Measurements from ENCODE around the gene GALNT1. TPM values are rescaled to one million over a fixed set of nuclear protein-coding genes. Genes with fewer than 3 reads are reported as not detected.

The GALNT1 gene
- total and polyA plus RNA-seq, 2 of the 4 experiments (the other 2 are of a cell fraction), result 24.9 to 43.9 TPM

DNA sequence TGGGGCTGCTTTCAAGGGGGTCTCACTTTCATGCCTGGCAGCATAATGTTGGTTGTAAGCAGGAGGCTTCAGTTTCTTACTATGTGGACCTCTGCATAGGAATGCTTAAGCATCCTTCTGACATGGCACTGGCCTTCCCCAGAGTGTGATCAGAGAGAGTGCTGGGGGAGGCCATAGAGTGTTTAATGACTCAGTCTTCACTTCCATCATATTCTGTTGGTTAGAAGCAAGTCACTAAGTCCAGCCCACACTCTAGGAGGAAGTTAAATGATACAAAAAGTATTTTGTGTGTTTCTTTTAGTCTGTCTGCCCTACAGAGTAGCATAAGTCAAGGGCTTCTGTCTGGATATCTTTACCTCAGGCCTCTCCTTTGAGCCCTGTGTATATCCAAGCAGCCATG lies 64.9 kb downstream of the GALNT1 start:
- H4K91ac ChIP-seq (ENCODE audit: insufficient read depth, low read depth, low read length), result no peak overlapping the region
- H3K79me1 ChIP-seq (ENCODE audit: low read depth in 1 of 2, low read length in 2 of 2), result peaks cover 9 to 20% of the 10 kb centered on the region in 2 experiments
- TF ChIP-seq SMC3 (IDR thresholded peaks at IDR 0.05; ENCODE audit: low read depth, low read length) (no peak), NFE2L2 (IDR thresholded peaks at IDR 0.05; ENCODE audit: low read depth, low read length) (no peak), BHLHE40 (IDR thresholded peaks at IDR 0.05; ENCODE audit: low read depth, low read length) (no peak), CEBPB (IDR thresholded peaks at IDR 0.05; ENCODE audit: low read depth, low read length) (no peak), MAFK (IDR thresholded peaks at IDR 0.05; ENCODE audit: low read depth, low read length) (no peak), MXI1 (IDR thresholded peaks at IDR 0.05; ENCODE audit: borderline replicate concordance, low read depth, low read length) (no peak), CHD1 (IDR thresholded peaks at IDR 0.05; ENCODE audit: low read depth, low read length) (no peak), RCOR1 (IDR thresholded peaks at IDR 0.05; ENCODE audit: insufficient replicate concordance, low read length) (no peak), POLR2A (IDR thresholded peaks at IDR 0.05; ENCODE audit: low read depth, low read length) (no peak)
- TF ChIP-seq, protein P1, sequence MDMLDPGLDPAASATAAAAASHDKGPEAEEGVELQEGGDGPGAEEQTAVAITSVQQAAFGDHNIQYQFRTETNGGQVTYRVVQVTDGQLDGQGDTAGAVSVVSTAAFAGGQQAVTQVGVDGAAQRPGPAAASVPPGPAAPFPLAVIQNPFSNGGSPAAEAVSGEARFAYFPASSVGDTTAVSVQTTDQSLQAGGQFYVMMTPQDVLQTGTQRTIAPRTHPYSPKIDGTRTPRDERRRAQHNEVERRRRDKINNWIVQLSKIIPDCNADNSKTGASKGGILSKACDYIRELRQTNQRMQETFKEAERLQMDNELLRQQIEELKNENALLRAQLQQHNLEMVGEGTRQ (IDR thresholded peaks at IDR 0.05; ENCODE audit: low read depth, low read length), result no peak
- no peak overlapping the region for H3K14ac ChIP-seq (replicated peaks; ENCODE audit: low read depth, low read length)
- H2BK5ac ChIP-seq (ENCODE audit: low read depth, low read length, poor library complexity, severe bottlenecking), result no peak overlapping the region
- POLR2A ChIA-PET (ENCODE audit: unreplicated experiment), result no interaction called here
- H3K18ac ChIP-seq (ENCODE audit: low read depth, low read length), result no peak overlapping the region
- H4K8ac ChIP-seq (ENCODE audit: low read depth in 2 of 2, low read length in 2 of 2), result no peak overlapping the region
- no peak overlapping the region for H3K9ac ChIP-seq (ENCODE audit: low read depth, low read length)
- peaks cover 4% of the 10 kb centered on the region; the same call in 1 of the 2 replicates for H4K20me1 ChIP-seq (ENCODE audit: insufficient read depth, low read length)
- H3K36me3 ChIP-seq (ENCODE audit: control insufficient read depth, insufficient read depth, low read length), result 0 out of 2 replicates have a peak, but pooled peaks cover 2% of the 10 kb centered on the region
- BruUV-seq (replicated peaks), result no TSS peak
- no peak overlapping the region for H3K56ac ChIP-seq (ENCODE audit: extremely low read depth, insufficient read depth, low read length)
- H2AFZ ChIP-seq (replicated peaks; ENCODE audit: low read length, poor library complexity), result no peak overlapping the region
- H3K23ac ChIP-seq (ENCODE audit: low read depth, low read length), result no peak overlapping the region
- H3K27me3 ChIP-seq (ENCODE audit: control insufficient read depth, insufficient read depth, low read length), result no peaks in the 10 kb centered on the region
- H3K4me1 ChIP-seq (ENCODE audit: control insufficient read depth, insufficient read depth, low read length), result peaks cover 2% of the 10 kb centered on the region; the same call in 1 of the 2 replicates
- 0 out of 2 replicates have a peak, but pooled peaks cover 4% of the 10 kb centered on the region for H3K9me1 ChIP-seq (ENCODE audit: insufficient read depth, low read length)
- H4K5ac ChIP-seq (ENCODE audit: low read depth, low read length), result no peak overlapping the region
- intact Hi-C loops (cut with micrococcal nuclease), result no loop called here
- no peak for ATAC-seq (ENCODE audit: low read depth)
- peaks cover 4% of the 10 kb centered on the region; the same call in 1 of the 2 replicates for H3K9me3 ChIP-seq (ENCODE audit: control insufficient read depth, insufficient read depth, low read length)
- H2BK15ac ChIP-seq (ENCODE audit: low read depth, low read length), result no peak overlapping the region
- H3K4ac ChIP-seq (ENCODE audit: low read depth, low read length), result no peak overlapping the region
- no peak for DNase-seq
- no peak overlapping the region for H3K4me3 ChIP-seq (ENCODE audit: insufficient read depth, low read depth, low read length)
- dilution Hi-C loops (cut with HindIII; ENCODE audit: low sequenced_read_pairs, unreplicated experiment), result no loop called here
- no peak overlapping the region for H2AK5ac ChIP-seq (ENCODE audit: low read depth, low read length)
- H3K27ac ChIP-seq (ENCODE audit: insufficient read depth, low read length), result no peak overlapping the region
- no peak overlapping the region for H3K4me2 ChIP-seq (ENCODE audit: low read depth, low read length)
- in situ Hi-C loops (cut with MboI; ENCODE audit: low sequenced_read_pairs), result no loop called here
- no peak overlapping the region for H2AK9ac ChIP-seq (replicated peaks; ENCODE audit: low read depth, low read length, poor library complexity)
- no peak overlapping the region for H2BK120ac ChIP-seq (ENCODE audit: low read depth, low read length)
- no peak overlapping the region for H2BK20ac ChIP-seq (ENCODE audit: low read depth, low read length)
- CTCF ChIA-PET, result no interaction called here
